Spinal cord (tissue), 10 donors: ENCODE data around the gene INPP4A. TPM values are rescaled to one million over a fixed set of nuclear protein-coding genes. Genes with fewer than 3 reads are reported as not detected.

ENCODE experiments used
- DNase-seq, 6 donors: peaks; one replicate each; pipeline versions ENCODE4 v3.0.0 to v3.0.0-alpha.2; 2013 to 2015; ENCODE audit warnings: low spot score in 6 of 6, low read depth in 4 of 6
- H3K27ac ChIP-seq: one replicate; pipeline ENCODE4 v1.5.1; 2013; ENCODE audit warnings: low read depth, low read length, control low read depth
- H3K27me3 ChIP-seq: one replicate; pipeline ENCODE4 v1.6.1; 2013; ENCODE audit warnings: low read length; ENCODE audit not compliant: control insufficient read depth, insufficient read depth
- H3K36me3 ChIP-seq: one replicate; pipeline ENCODE4 v1.6.1; 2013; ENCODE audit warnings: low read length; ENCODE audit not compliant: control insufficient read depth, insufficient read depth
- H3K4me1 ChIP-seq: one replicate; pipeline ENCODE4 v1.6.1; 2013; ENCODE audit warnings: low read length; ENCODE audit not compliant: control insufficient read depth, insufficient read depth
- H3K4me3 ChIP-seq: one replicate; pipeline ENCODE4 v1.5.1; 2013; ENCODE audit warnings: low read depth, low read length, control low read depth
- H3K9me3 ChIP-seq: one replicate; pipeline ENCODE4 v1.6.1; 2013; ENCODE audit warnings: low read length; ENCODE audit not compliant: control insufficient read depth, insufficient read depth
- WGBS: methylation state at CpG from one replicate; pipeline ENCODE4 v1.1.5; 2013; ENCODE audit warnings: missing lambda C conversion rate; ENCODE audit not compliant: insufficient coverage; 5-methylcytosine and 5-hydroxymethylcytosine counted together
- polyA plus RNA-seq, 2 donors: library from polyadenylated mRNA; unstranded; fragments of 120-200 nt; gene quantifications; one replicate each; pipeline ENCODE4 v1.2.1, GENCODE V29; 2013; ENCODE audit not compliant: insufficient read length in 2 of 2
- total RNA-seq, 2 donors: library from RNA; depleted of rRNA in 1 of 2; stranded (reverse); fragments of 120-200 nt in 1 of 2; fragments of >200 nt in 1 of 2; gene quantifications; one replicate each; pipeline versions ENCODE4 v1.2.3 to v1.2.4, GENCODE V29; 2013 to 2014
- donor health status: healthy.

The INPP4A gene
- total and polyA plus RNA-seq, 4 donors, result 31.2 to 55.0 (median 42.0) TPM

GRCh38 chr2:98507891-98508708, 63.4 kb downstream of the INPP4A start:
- DNase-seq, result peak in 1 of 6 donors; percentile 46
- peaks cover 3% of the 10 kb centered on the region for H3K36me3 ChIP-seq
- peaks cover 52% of the 10 kb centered on the region for H3K4me1 ChIP-seq
- H3K27me3 ChIP-seq, result no peaks in the 10 kb centered on the region
- H3K27ac ChIP-seq, result peak overlapping the region; percentile 47
- H3K9me3 ChIP-seq, result no peaks in the 10 kb centered on the region
- H3K4me3 ChIP-seq, result no peak overlapping the region
- WGBS, result 47% methylated on average over 6 of the region's 12 CpGs

- Histone ChIP-seq H3K27me3 (no peaks in the 10 kb centered on the region), H3K4me3 (no peak overlapping the region), H3K4me1 (peaks cover 49% of the 10 kb centered on the region), H3K27ac (peak overlapping the region; percentile 47), H3K36me3 (peaks cover 3% of the 10 kb centered on the region), H3K9me3 (no peaks in the 10 kb centered on the region)
- WGBS, result 59% methylated on average over 9 of the region's 9 CpGs
- no peak for DNase-seq
These were observed 64.0 kb downstream of the INPP4A start for GRCh38 chr2:98508709-98509066.

DNA sequence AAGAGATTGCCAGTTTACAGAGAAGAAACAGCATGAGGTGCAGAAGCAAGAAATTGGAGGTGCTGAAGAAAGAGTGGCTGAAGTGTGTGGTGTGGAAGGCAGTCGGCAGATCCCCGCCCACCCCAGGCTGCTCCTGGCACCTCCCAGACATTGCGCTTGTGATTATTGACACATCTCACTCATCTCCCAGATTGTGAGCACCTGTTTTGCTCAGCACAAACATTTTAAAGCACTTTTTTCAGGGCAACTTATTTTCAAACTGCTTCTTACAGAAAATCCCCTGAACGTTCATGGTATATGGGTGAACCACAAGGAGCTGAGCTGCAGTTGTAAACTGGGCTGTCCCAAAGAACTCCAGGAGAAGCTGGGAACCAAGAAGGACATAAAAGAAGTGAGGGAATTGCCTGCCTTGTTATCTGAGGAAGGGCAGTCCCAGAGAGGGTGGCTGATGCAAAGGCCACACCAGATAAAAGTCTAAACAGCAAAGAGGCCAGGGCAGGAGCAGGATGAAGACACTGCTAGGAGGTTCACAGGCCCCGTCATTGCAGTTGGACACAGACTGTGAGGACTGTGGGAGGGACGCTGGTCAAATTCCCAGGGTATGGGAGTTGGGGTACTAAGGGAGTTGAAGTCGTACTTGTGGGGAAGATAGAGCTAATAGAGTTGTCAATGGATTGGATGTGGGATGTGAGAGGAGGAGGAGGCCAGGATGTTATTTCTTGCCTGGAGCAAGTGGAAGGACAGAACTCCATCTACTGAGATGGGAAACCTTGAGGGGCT, 65.1 kb downstream of the INPP4A start:
- Histone ChIP-seq H3K4me1 (peaks cover 42% of the 10 kb centered on the region), H3K4me3 (no peak overlapping the region), H3K36me3 (peaks cover 3% of the 10 kb centered on the region), H3K27me3 (no peaks in the 10 kb centered on the region), H3K9me3 (no peaks in the 10 kb centered on the region), H3K27ac (no peak overlapping the region)
- 91% methylated on average over 6 of the region's 7 CpGs for WGBS
- no peak for DNase-seq

DNA sequence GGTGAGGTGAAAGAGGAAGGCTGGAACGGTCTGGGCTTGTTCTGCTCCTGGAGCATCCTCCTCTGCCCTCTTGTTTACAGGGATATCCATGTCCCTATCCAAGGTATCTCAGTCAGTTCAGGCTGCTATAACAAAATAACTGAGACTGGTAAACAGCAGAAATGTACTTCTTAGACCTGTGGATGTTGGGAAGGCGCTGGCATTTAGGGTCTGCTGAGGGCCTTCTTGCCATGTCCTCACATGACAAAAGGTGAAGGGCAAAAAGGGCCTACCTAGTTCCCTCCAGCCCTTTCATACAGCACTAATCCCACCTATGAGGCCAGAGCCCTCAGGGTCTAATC, 65.6 kb downstream of the INPP4A start:
- 100% methylated on average over 2 of the region's 2 CpGs for WGBS

GRCh38 chr2:98511981-98512380, 67.3 kb downstream of the INPP4A start:
- peaks cover 3% of the 10 kb centered on the region for H3K36me3 ChIP-seq
- H3K9me3 ChIP-seq, result no peaks in the 10 kb centered on the region
- no peak overlapping the region for H3K27ac ChIP-seq
- no peaks in the 10 kb centered on the region for H3K27me3 ChIP-seq
- DNase-seq, result no peak
- no peak overlapping the region for H3K4me3 ChIP-seq
- WGBS, result 98% methylated on average over 3 of the region's 3 CpGs
- peaks cover 38% of the 10 kb centered on the region for H3K4me1 ChIP-seq

More for the DNA sequence above, 65.6 kb downstream of the INPP4A start:
- H3K27ac ChIP-seq, result no peak overlapping the region
- H3K9me3 ChIP-seq, result no peaks in the 10 kb centered on the region
- no peak for DNase-seq
- peaks cover 42% of the 10 kb centered on the region for H3K4me1 ChIP-seq
- no peaks in the 10 kb centered on the region for H3K27me3 ChIP-seq
- H3K36me3 ChIP-seq, result peaks cover 3% of the 10 kb centered on the region
- no peak overlapping the region for H3K4me3 ChIP-seq

GRCh38 chr2:98512699-98513098, 68.0 kb downstream of the INPP4A start:
- Histone ChIP-seq H3K4me3 (no peak overlapping the region), H3K4me1 (peaks cover 34% of the 10 kb centered on the region), H3K9me3 (no peaks in the 10 kb centered on the region), H3K27ac (no peak overlapping the region), H3K27me3 (no peaks in the 10 kb centered on the region), H3K36me3 (no peaks in the 10 kb centered on the region)
- no peak for DNase-seq
- 95% methylated on average over 3 of the region's 5 CpGs for WGBS

GRCh38 chr2:98514096-98514639, 69.5 kb downstream of the INPP4A start:
- 89% methylated on average over 3 of the region's 5 CpGs for WGBS

GRCh38 chr2:98514879-98515249, 70.2 kb downstream of the INPP4A start:
- DNase-seq, result no peak
- Histone ChIP-seq H3K27ac (no peak overlapping the region), H3K4me1 (peaks cover 25% of the 10 kb centered on the region), H3K36me3 (peaks cover 3% of the 10 kb centered on the region), H3K4me3 (no peak overlapping the region), H3K27me3 (no peaks in the 10 kb centered on the region), H3K9me3 (no peaks in the 10 kb centered on the region)
- WGBS, result 100% methylated on average over 1 of the region's 4 CpGs

More at GRCh38 chr2:98514096-98514639, 69.5 kb downstream of the INPP4A start:
- H3K4me3 ChIP-seq, result no peak overlapping the region
- H3K27ac ChIP-seq, result no peak overlapping the region
- no peaks in the 10 kb centered on the region for H3K9me3 ChIP-seq
- no peaks in the 10 kb centered on the region for H3K36me3 ChIP-seq
- H3K4me1 ChIP-seq, result peaks cover 23% of the 10 kb centered on the region
- H3K27me3 ChIP-seq, result no peaks in the 10 kb centered on the region
- peak in 1 of 6 donors; percentile 65 for DNase-seq

DNA sequence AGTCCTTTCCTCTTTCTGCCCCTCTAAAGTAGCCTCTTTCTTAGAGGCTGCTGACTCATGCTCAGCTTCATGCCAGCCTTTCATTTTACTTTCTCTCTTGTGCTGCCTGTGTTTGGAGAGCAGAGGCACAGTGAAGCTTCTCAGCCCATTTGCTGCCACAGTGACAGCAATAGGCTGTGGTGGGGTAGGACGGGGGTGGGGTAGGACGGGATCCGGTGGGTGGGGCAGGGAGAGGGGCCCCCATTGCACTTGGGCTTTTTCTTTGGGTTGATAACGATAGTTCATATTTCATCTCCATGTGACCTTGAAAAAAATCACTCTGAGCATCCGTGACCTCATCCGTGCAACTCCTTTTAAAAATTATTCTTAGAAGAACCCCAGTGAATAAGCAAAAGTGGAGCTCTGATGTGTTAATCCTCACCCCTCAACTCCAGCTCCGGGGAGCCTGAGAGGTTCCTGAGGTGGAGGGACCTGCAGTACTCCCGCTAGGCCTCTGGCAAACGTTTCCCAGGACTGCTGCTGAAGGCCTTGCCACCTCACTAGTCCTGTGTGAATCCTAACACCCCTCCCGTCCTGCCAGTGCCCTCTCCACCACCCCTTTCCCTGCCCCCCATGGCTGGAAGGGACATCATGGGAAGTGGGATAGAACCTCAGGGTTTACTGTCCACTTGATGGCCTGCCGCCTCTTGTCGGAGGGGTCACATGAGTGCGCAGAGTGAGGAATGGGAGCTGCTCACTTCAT, 70.8 kb downstream of the INPP4A start:
- no peak overlapping the region for H3K4me3 ChIP-seq
- H3K27me3 ChIP-seq, result no peaks in the 10 kb centered on the region
- peaks cover 5% of the 10 kb centered on the region for H3K36me3 ChIP-seq
- H3K27ac ChIP-seq, result no peak overlapping the region
- H3K4me1 ChIP-seq, result peaks cover 27% of the 10 kb centered on the region
- peak in 1 of 6 donors; percentile 38 for DNase-seq
- 89% methylated on average over 3 of the region's 13 CpGs for WGBS
- H3K9me3 ChIP-seq, result no peaks in the 10 kb centered on the region
